ENCODE results near the gene NR4A3.

The NR4A3 gene

DNA sequence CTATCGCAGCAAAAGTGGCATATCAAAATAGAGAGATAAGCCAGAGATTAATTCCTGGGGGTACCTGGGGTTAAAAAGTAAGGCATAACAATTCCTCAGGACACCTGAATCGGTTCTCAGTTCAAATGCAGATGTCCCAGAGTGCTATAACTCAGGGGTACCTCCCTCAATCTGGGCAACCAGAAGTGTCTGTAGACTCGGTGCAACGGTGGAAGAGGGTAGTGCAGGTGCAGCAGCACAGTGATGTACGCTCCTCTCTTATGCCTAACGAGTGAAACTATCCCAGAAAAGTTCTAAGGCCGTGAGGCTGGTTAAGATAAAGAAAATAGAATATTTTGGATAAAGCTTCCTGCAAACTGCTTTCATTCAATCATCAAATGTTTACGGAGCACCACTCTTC lies 7.9 kb upstream of the NR4A3 start:
- TF ChIP-seq, protein P1, sequence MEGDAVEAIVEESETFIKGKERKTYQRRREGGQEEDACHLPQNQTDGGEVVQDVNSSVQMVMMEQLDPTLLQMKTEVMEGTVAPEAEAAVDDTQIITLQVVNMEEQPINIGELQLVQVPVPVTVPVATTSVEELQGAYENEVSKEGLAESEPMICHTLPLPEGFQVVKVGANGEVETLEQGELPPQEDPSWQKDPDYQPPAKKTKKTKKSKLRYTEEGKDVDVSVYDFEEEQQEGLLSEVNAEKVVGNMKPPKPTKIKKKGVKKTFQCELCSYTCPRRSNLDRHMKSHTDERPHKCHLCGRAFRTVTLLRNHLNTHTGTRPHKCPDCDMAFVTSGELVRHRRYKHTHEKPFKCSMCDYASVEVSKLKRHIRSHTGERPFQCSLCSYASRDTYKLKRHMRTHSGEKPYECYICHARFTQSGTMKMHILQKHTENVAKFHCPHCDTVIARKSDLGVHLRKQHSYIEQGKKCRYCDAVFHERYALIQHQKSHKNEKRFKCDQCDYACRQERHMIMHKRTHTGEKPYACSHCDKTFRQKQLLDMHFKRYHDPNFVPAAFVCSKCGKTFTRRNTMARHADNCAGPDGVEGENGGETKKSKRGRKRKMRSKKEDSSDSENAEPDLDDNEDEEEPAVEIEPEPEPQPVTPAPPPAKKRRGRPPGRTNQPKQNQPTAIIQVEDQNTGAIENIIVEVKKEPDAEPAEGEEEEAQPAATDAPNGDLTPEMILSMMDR (IDR thresholded peaks at IDR 0.05; ENCODE audit: insufficient read depth, missing control alignments) = no peak
- DNase-seq (ENCODE audit: insufficient read length, low spot score) (no peak), FAIRE-seq (no peak)

DNA sequence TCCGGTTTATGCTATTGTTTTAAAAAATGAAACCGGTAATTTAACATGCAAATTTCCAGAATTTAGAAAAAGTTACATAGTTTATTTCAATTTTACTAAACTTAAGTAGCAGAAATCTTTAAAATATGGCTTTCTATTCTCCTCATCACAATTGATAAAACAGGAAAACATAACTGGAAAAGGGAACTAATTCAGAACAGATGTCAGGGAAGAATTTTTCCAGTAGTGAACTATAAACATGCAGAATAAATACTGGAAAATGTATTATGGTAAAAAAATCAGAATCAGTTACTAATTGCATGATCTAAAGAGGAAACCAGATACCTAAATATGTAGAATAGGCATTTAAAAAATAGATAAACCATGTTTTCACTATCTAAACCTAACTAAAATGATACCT lies 7.3 kb upstream of the NR4A3 start:
- no peak for DNase-seq (ENCODE audit: insufficient read length, low spot score)
- TF ChIP-seq, protein P1 (IDR thresholded peaks at IDR 0.05; ENCODE audit: insufficient read depth, missing control alignments) = no peak
- FAIRE-seq = no peak

DNA sequence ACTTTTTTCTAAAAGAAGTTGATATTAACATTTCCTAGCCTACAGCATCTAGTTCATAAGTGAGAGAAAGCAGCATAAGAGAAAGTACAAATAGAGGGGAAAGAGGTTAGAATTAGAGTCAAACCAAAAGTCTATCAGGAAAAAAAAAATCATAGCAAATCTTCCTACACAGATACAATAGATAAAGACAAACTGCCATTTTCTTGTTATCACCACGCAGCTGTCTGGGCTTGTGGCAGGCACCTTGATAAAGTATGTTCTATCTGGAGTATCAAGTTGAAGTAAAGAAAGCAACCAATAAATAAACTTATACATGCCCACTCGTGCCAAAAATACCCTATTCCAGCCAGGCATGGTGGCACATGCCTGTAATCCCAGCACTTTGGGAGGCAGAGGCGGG lies 5.3 kb upstream of the NR4A3 start:
- TF ChIP-seq, protein P1 (IDR thresholded peaks at IDR 0.05; ENCODE audit: insufficient read depth, missing control alignments) = no peak
- no peak for DNase-seq (ENCODE audit: insufficient read length, low spot score)
- no peak for FAIRE-seq

DNA sequence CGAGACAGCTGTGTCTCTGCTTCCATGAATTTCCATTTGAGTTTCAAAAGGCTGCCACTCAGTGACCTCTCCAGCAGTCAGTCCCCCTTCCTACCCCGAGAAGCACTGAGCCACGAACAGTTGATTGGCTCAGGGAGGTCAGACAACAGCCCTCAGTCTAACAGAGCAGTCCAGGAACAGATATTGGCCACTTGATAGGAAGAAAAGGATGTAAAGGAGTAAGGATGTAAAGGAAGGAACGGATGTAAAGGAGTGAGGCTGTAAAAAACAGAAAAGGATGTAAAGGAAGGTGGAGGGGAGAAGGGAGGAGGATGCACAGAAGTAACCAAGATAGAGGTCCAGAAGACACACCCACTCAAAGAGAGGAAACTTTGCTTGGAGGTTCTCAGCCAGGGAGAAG lies 3.2 kb upstream of the NR4A3 start:
- no peak for FAIRE-seq
- TF ChIP-seq, protein P1 (IDR thresholded peaks at IDR 0.05; ENCODE audit: insufficient read depth, missing control alignments) = no peak
- no peak for DNase-seq (ENCODE audit: insufficient read length, low spot score)

- DNase-seq (ENCODE audit: insufficient read length, low spot score) (peak; percentile 40), FAIRE-seq (no peak)
- TF ChIP-seq, protein P1 (IDR thresholded peaks at IDR 0.05; ENCODE audit: insufficient read depth, missing control alignments) = no peak
These were observed 2.4 kb upstream of the NR4A3 start for GRCh38 chr9:99819123-99819855.

DNA sequence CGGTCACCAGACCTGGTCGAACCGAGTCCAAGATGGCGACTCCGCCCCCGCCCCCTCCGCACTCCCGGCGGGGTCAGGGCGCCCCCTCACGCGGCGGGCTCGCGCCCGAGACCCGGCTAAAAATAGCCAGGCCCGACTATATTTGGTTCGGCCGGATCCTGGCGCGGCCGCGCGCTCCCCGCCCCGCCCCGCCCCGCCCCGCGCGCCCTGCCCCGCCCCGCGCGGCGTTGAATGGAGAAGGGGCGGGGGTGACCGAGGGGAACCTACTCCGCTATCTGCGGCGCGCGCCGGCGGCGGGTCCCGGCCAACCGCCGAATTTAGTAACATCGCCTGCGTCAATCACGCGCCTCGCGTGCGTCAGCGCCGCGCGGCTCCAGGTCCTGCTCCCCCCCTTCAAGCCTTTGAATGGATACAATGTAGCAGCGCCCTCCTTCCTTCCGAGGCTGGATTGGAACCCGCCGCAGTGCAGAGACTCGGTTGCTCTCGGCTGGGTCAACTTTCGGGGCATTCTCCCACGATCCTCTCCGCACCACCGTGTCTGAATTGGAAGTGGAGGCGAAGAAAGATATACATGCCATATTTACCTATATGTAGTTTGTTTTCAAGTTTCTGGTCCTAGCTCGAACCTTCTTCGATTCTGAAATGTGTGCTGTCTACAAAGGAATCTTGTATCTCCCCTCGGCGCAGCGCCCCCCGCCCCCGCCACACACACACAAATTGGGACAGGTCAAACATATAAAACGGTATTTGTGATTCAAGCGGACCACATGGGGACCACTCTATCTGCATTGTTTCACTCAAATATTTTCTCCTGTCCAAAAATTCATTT lies 1.6 kb upstream of the NR4A3 start:
- TF ChIP-seq, protein P1 (IDR thresholded peaks at IDR 0.05; ENCODE audit: insufficient read depth, missing control alignments) = peak; percentile 24
- DNase-seq (ENCODE audit: insufficient read length, low spot score) (peak; percentile 73), FAIRE-seq (no peak)

All from D721Med (cell line).